ENCODE measurements around the gene WRAP73.
"Not testable (repeated sequence)": the region's sequence is repeated elsewhere in the genome, so short reads cannot be mapped to it uniquely, and the experiment has no call there.

WRAP73 gene

GRCh38 chr1:3596663-3597598, 53.0 kb downstream of the WRAP73 start:
- DNase-seq (ENCODE audit: low spot score): no peak

GRCh38 chr1:3595949-3596348, 54.0 kb downstream of the WRAP73 start:
- no peak for DNase-seq (ENCODE audit: low spot score)

GRCh38 chr1:3594706-3595377, 55.1 kb downstream of the WRAP73 start:
- DNase-seq (ENCODE audit: low spot score): no peak

GRCh38 chr1:3593745-3594144, 56.2 kb downstream of the WRAP73 start:
- no peak for DNase-seq (ENCODE audit: low spot score)

- no peak for DNase-seq (ENCODE audit: low spot score)
Measured at GRCh38 chr1:3593334-3593733, 56.6 kb downstream of the WRAP73 start.

- no peak for DNase-seq (ENCODE audit: low spot score)
Measured at GRCh38 chr1:3590951-3591865, 58.7 kb downstream of the WRAP73 start.

- DNase-seq (ENCODE audit: low spot score): peak; percentile 47
Measured at GRCh38 chr1:3590139-3590763, 59.7 kb downstream of the WRAP73 start.

- DNase-seq (ENCODE audit: low spot score): no peak
Measured at GRCh38 chr1:3588395-3588794, 61.5 kb downstream of the WRAP73 start.

- no peak for DNase-seq (ENCODE audit: low spot score)
Measured at GRCh38 chr1:3586986-3587759, 62.7 kb downstream of the WRAP73 start.

- no peak for DNase-seq (ENCODE audit: low spot score)
Measured at GRCh38 chr1:3585940-3586568, 63.8 kb downstream of the WRAP73 start.

GRCh38 chr1:3585353-3585868, 64.5 kb downstream of the WRAP73 start:
- not testable (repeated sequence) for DNase-seq (ENCODE audit: low spot score)

GRCh38 chr1:3584915-3585314, 65.0 kb downstream of the WRAP73 start:
- DNase-seq (ENCODE audit: low spot score): no peak

GRCh38 chr1:3583751-3584150, 66.2 kb downstream of the WRAP73 start:
- not testable (repeated sequence) for DNase-seq (ENCODE audit: low spot score)

- peak; percentile 15 for DNase-seq (ENCODE audit: low spot score)
Measured at GRCh38 chr1:3581296-3582036, 68.4 kb downstream of the WRAP73 start.
